K562 (cell line): Measurements from ENCODE around the gene CRYM. TPM values are rescaled to one million over a fixed set of nuclear protein-coding genes. Genes with fewer than 3 reads are reported as not detected.

ENCODE experiments used
- ATAC-seq: fragments of 200-7000 bp; cut with Tn5 transposase; 3 replicates; pipeline ENCODE4 v1.9.1; 2020; ENCODE audit warnings: moderate library complexity
- BruUV-seq: library from RNA; stranded (reverse); fragments of 400-500 nt; replicated peaks from 2 replicates; lab custom pipeline; 2021; lab: Mats Ljungman, UMichigan
- CTCF ChIA-PET: fragments of 300-600 bp; formaldehyde crosslinking; extraction: SDS; loops from one replicate; lab custom pipeline; 2021; ENCODE audit warnings: low intra/inter-chr PET ratio; lab: Yijun Ruan, JAX
- POLR2A ChIA-PET: fragments of 300-600, 350-650 bp; sonication (Branson Sonifier 250); formaldehyde crosslinking; extraction: SDS; loops from one replicate; lab custom pipeline; 2021; ENCODE audit warnings: antibody characterized with exemption, inconsistent platforms; lab: Yijun Ruan, JAX
- DNase-seq, 4 experiments: peaks; one replicate each; pipeline versions ENCODE4 v3.0.0 to v3.0.0-alpha.2; 2011 to 2018; ENCODE audit warnings: low spot score in 3 of 4, mixed read lengths in 3 of 4; ENCODE audit errors: extremely low read depth in 1 of 4
- FAIRE-seq: peaks from 2 replicates; lab custom pipeline; 2011; peaks lifted over from hg19 to GRCh38; lab: Jason Lieb, UNC
- H2AFZ ChIP-seq: 2 replicates; pipeline ENCODE4 v1.6.0; 2011; ENCODE audit warnings: low read depth, low read length, control low read depth, inconsistent platforms
- H3K27ac ChIP-seq: fragments of 200-600 bp; 3 replicates; pipeline ENCODE4 v1.8.0; 2011; ENCODE audit warnings: low read depth, mild to moderate bottlenecking, control low read depth, inconsistent platforms, low read length, moderate library complexity, mixed read lengths; ENCODE audit errors: extremely low read depth
- H3K27me3 ChIP-seq, 2 experiments: fragments of 300-600 bp in 1 of 2; 2 replicates in 1 of 2; 3 replicates in 1 of 2; pipeline versions ENCODE4 v1.6.0 to v1.8.0; 2011; ENCODE audit warnings: inconsistent platforms in 2 of 2, low read length in 2 of 2, mild to moderate bottlenecking in 1 of 2, mixed read lengths in 1 of 2, moderate library complexity in 1 of 2; ENCODE audit not compliant: control insufficient read depth in 2 of 2, insufficient read depth in 2 of 2
- H3K36me3 ChIP-seq: fragments of 300-600 bp; 3 replicates; pipeline ENCODE4 v1.8.0; 2011; ENCODE audit warnings: mild to moderate bottlenecking, low read length, inconsistent platforms; ENCODE audit not compliant: control insufficient read depth, insufficient read depth
- H3K4me1 ChIP-seq, 2 experiments: fragments of 200-600 bp in 1 of 2; replicated peaks in 1 of 2; 2 replicates in 1 of 2; 3 replicates in 1 of 2; pipeline versions ENCODE4 v1.5.1 to v1.8.0; 2011; ENCODE audit warnings: inconsistent platforms in 2 of 2, low read length in 2 of 2, mild to moderate bottlenecking in 1 of 2, mixed read lengths in 1 of 2, moderate library complexity in 1 of 2; ENCODE audit not compliant: control insufficient read depth in 2 of 2, insufficient read depth in 2 of 2
- H3K4me2 ChIP-seq: 2 replicates; pipeline ENCODE4 v1.6.1; 2011; ENCODE audit warnings: low read length, control low read depth, inconsistent platforms, mixed read lengths; ENCODE audit not compliant: insufficient read depth
- H3K4me3 ChIP-seq: fragments of 200-600 bp; sonication (generic), shearing (Covaris generic); 2 replicates; pipeline ENCODE4 v1.5.1; 2016; ENCODE audit warnings: control low read depth, inconsistent platforms
- H3K79me2 ChIP-seq: fragments of 200-600 bp; 3 replicates; pipeline ENCODE4 v1.8.0; 2011; ENCODE audit warnings: low read length, inconsistent platforms; ENCODE audit not compliant: control insufficient read depth, insufficient read depth
- H3K9ac ChIP-seq, 2 experiments: 2 replicates each; pipeline versions ENCODE4 v1.6.0 to v1.6.1; 2011; ENCODE audit warnings: low read depth in 2 of 2, low read length in 2 of 2, control low read depth in 1 of 2, inconsistent platforms in 1 of 2, mild to moderate bottlenecking in 1 of 2, mixed read lengths in 1 of 2; ENCODE audit not compliant: insufficient read depth in 1 of 2
- H3K9me1 ChIP-seq: one replicate; pipeline ENCODE4 v1.6.0; 2011; ENCODE audit warnings: inconsistent platforms, mild to moderate bottlenecking, low read length, moderate library complexity; ENCODE audit not compliant: control insufficient read depth, insufficient read depth
- H3K9me3 ChIP-seq: replicated peaks from 2 replicates; pipeline ENCODE4 v1.5.1; 2011; ENCODE audit warnings: low read depth, low read length, inconsistent platforms; ENCODE audit not compliant: control insufficient read depth, insufficient read depth
- H4K20me1 ChIP-seq: replicated peaks from 2 replicates; pipeline ENCODE4 v1.6.1; 2011; ENCODE audit warnings: low read length, inconsistent platforms, mixed read lengths; ENCODE audit not compliant: control insufficient read depth, insufficient read depth
- MEIS2 ChIP-seq: fragments of 450-650 bp; IDR thresholded peaks from 2 replicates; pipeline ENCODE4 v1.6.1; 2014; ENCODE audit warnings: mild to moderate bottlenecking; ENCODE audit not compliant: partially characterized antibody
- NFRKB ChIP-seq: fragments of 450-650 bp; IDR thresholded peaks from 2 replicates; pipeline ENCODE4 v1.6.1; 2016; ENCODE audit warnings: low read depth
- RAD21 ChIP-seq, 2 experiments: fragments of 250-450 bp in 1 of 2; fragments of 450-650 bp in 1 of 2; sonication (Bioruptor Pico) in 1 of 2; formaldehyde crosslinking in 1 of 2; IDR thresholded peaks in 1 of 2; conservative IDR thresholded peaks in 1 of 2; 2 replicates each; pipeline versions ENCODE4 v1.4.0 to v1.8.0; 2020 to 2022; ENCODE audit warnings: mild to moderate bottlenecking in 2 of 2, moderate library complexity in 1 of 2
- XRCC4 ChIP-seq: IDR thresholded peaks from one replicate; pipeline ENCODE4 v1.6.1; 2011; ENCODE audit not compliant: insufficient read depth, insufficient read length; ENCODE audit errors: extremely low read depth
- ZNF121 ChIP-seq: sonication (generic); formaldehyde crosslinking; conservative IDR thresholded peaks from 2 replicates; pipeline ENCODE4 v1.8.0; 2022; ENCODE audit warnings: missing genetic modification reagents
- WGBS: fragments of 100-300 bp; shearing (Covaris generic); methylation state at CpG from one replicate; pipeline ENCODE4 v1.1.6; 2016; ENCODE audit warnings: low coverage, mixed read lengths; ENCODE audit not compliant: insufficient coverage; ENCODE audit errors: missing lambda C conversion rate; 5-methylcytosine and 5-hydroxymethylcytosine counted together
- in situ Hi-C: fragments of 300-500 bp; cut with MboI; formaldehyde crosslinking; loops from 4 replicates; pipeline ENCODE4 v1.15.0; 2018; ENCODE audit warnings: inconsistent platforms, mixed read lengths
- intact Hi-C: fragments of 100-400 bp; cut with micrococcal nuclease; formaldehyde crosslinking; loops from 2 replicates; pipeline ENCODE4 v1.14.2; 2022
- polyA plus RNA-seq, 8 experiments: library from polyadenylated mRNA; depleted of rRNA in 4 of 8; stranded (reverse) in 5 of 8; unstranded in 3 of 8; fragments of >200 nt; fragmentation: Nextera tagmentation in 2 of 8; fragmentation: Illumina TruSeq in 1 of 8; extraction: Ambion mirVana in 2 of 8; extraction: Trizol in 1 of 8; gene quantifications; 2 replicates each; pipeline versions ENCODE4 v1.2.1 to v1.2.3, GENCODE V29; 2011 to 2014; ENCODE audit warnings: inconsistent platforms in 1 of 8, missing spikeins in 1 of 8
- total RNA-seq, 7 experiments: library from RNA; depleted of rRNA in 6 of 7; stranded (reverse); fragments of >200 nt in 6 of 7; fragmentation: Illumina TruSeq in 2 of 7; extraction: Trizol in 2 of 7; gene quantifications; 2 replicates each; pipeline versions ENCODE4 v1.2.1 to v1.2.3, GENCODE V29; 2011 to 2021; ENCODE audit warnings: low replicate concordance in 1 of 7
- TF ChIP-seq, protein P1 (sequence below): fragments of 450-650 bp; IDR thresholded peaks from 2 replicates; pipeline ENCODE4 v1.6.1; 2016; ENCODE audit warnings: low read depth
- TF ChIP-seq, protein P2 (sequence below): IDR thresholded peaks from 3 replicates; pipeline ENCODE4 v1.6.1; 2011; ENCODE audit warnings: borderline replicate concordance, mild to moderate bottlenecking; ENCODE audit not compliant: insufficient read length, insufficient read depth

CRYM gene
- total and polyA plus RNA-seq, 9 of the 15 experiments (the other 6 are each of a cell fraction or from before 2014, with no cell fraction given), result 0.08 to 0.98 (median 0.47) TPM

DNA sequence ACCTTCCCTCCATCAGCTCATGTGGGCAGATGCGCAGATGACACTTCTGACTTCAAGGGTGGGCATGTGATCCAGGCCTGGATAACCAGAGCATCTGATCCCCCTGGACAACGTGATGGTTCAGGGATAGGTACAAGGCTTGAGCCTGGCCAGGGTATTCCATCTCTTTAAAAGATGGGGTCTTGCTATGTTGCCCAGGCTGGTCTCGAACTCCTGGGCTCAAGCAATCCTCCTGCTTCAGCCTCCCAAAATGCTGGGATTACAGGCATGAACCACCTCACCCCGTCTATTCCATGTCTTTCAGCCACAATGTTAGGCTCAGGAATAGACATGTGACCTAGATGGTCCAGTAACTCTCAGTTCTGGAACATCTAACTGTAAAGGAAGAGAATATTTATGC is 20.8 kb downstream of the CRYM start:
- H3K27me3 ChIP-seq, result peaks cover 0 to 2% of the 10 kb centered on the region in 2 experiments; a peak in 1 of 5 replicates
- no peaks in the 10 kb centered on the region for H3K79me2 ChIP-seq
- peaks cover 13 to 17% of the 10 kb centered on the region in 2 experiments; a peak in 4 of 5 replicates for H3K4me1 ChIP-seq
- no TSS peak for BruUV-seq
- intact Hi-C loops (no loop called here), in situ Hi-C loops (no loop called here)
- no peaks in the 10 kb centered on the region for H3K36me3 ChIP-seq
- H3K9ac ChIP-seq, result no peak overlapping the region
- DNase-seq (no peak), FAIRE-seq (no peak), ATAC-seq (no peak)
- H3K4me3 ChIP-seq, result no peak overlapping the region
- 49% methylated on average over 4 of the region's 4 CpGs for WGBS
- no peaks in the 10 kb centered on the region for H3K9me1 ChIP-seq
- H3K9me3 ChIP-seq, result no peaks in the 10 kb centered on the region
- ChIA-PET CTCF (no interaction called here), POLR2A (interaction anchor here (0.5 kb wide), 1 partner anchor 82 kb away, joined by 4 read pairs; no protein-coding TSS in a partner anchor)
- TF ChIP-seq, protein P1, sequence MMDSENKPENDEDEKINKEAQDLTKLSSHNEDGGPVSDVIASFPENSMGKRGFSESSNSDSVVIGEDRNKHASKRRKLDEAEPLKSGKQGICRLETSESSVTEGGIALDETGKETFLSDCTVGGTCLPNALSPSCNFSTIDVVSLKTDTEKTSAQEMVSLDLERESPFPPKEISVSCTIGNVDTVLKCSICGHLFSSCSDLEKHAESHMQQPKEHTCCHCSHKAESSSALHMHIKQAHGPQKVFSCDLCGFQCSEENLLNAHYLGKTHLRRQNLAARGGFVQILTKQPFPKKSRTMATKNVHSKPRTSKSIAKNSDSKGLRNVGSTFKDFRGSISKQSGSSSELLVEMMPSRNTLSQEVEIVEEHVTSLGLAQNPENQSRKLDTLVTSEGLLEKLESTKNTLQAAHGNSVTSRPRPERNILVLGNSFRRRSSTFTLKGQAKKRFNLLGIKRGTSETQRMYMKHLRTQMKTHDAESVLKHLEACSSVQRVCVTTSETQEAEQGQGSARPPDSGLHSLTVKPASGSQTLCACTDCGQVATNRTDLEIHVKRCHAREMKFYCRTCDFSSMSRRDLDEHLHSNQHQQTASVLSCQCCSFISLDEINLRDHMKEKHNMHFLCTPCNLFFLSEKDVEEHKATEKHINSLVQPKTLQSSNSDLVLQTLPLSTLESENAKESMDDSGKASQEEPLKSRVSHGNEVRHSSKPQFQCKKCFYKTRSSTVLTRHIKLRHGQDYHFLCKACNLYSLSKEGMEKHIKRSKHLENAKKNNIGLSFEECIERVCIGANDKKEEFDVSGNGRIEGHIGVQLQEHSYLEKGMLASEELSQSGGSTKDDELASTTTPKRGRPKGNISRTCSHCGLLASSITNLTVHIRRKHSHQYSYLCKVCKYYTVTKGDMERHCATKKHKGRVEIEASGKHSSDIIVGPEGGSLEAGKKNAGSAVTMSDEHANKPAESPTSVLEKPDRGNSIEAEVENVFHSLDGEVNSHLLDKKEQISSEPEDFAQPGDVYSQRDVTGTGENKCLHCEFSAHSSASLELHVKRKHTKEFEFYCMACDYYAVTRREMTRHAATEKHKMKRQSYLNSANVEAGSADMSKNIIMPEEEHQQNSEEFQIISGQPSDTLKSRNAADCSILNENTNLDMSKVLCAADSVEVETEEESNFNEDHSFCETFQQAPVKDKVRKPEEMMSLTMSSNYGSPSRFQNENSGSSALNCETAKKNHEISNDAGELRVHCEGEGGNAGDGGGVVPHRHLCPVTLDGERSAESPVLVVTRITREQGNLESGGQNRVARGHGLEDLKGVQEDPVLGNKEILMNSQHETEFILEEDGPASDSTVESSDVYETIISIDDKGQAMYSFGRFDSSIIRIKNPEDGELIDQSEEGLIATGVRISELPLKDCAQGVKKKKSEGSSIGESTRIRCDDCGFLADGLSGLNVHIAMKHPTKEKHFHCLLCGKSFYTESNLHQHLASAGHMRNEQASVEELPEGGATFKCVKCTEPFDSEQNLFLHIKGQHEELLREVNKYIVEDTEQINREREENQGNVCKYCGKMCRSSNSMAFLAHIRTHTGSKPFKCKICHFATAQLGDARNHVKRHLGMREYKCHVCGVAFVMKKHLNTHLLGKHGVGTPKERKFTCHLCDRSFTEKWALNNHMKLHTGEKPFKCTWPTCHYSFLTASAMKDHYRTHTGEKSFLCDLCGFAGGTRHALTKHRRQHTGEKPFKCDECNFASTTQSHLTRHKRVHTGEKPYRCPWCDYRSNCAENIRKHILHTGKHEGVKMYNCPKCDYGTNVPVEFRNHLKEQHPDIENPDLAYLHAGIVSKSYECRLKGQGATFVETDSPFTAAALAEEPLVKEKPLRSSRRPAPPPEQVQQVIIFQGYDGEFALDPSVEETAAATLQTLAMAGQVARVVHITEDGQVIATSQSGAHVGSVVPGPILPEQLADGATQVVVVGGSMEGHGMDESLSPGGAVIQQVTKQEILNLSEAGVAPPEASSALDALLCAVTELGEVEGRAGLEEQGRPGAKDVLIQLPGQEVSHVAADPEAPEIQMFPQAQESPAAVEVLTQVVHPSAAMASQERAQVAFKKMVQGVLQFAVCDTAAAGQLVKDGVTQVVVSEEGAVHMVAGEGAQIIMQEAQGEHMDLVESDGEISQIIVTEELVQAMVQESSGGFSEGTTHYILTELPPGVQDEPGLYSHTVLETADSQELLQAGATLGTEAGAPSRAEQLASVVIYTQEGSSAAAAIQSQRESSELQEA, result no peak
- TF ChIP-seq ZNF121 (CRISPR knock-in tag), result peak; percentile 68
- no peak for TF ChIP-seq RAD21 (CRISPR knock-in tag; conservative IDR thresholded peaks at IDR 0.05 in 1 of 2, IDR thresholded peaks at IDR 0.05 in 1 of 2)
- no peak for TF ChIP-seq XRCC4
- TF ChIP-seq, protein P2, sequence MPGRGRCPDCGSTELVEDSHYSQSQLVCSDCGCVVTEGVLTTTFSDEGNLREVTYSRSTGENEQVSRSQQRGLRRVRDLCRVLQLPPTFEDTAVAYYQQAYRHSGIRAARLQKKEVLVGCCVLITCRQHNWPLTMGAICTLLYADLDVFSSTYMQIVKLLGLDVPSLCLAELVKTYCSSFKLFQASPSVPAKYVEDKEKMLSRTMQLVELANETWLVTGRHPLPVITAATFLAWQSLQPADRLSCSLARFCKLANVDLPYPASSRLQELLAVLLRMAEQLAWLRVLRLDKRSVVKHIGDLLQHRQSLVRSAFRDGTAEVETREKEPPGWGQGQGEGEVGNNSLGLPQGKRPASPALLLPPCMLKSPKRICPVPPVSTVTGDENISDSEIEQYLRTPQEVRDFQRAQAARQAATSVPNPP, result no peak
- no peak for TF ChIP-seq NFRKB
- no peak for TF ChIP-seq MEIS2
- no peaks in the 10 kb centered on the region for H4K20me1 ChIP-seq
- no peak overlapping the region for H3K4me2 ChIP-seq
- no peak overlapping the region for H3K27ac ChIP-seq
- no peak overlapping the region for H2AFZ ChIP-seq
